Activated T-cell treated with anti-CD3 and anti-CD28 coated beads for 1 hour (primary cell): ENCODE measurements around the gene IFTAP.
"Not testable (repeated sequence)": the region's sequence is repeated elsewhere in the genome, so short reads cannot be mapped to it uniquely, and the experiment has no call there.

Experiments
- DNase-seq: peaks from one replicate; pipeline ENCODE4 v3.0.0-alpha.2; 2020; ENCODE audit warnings: low read depth

Gene IFTAP

GRCh38 chr11:36638556-36638955 is 44.3 kb downstream of the IFTAP start:
- DNase-seq = no peak

DNA sequence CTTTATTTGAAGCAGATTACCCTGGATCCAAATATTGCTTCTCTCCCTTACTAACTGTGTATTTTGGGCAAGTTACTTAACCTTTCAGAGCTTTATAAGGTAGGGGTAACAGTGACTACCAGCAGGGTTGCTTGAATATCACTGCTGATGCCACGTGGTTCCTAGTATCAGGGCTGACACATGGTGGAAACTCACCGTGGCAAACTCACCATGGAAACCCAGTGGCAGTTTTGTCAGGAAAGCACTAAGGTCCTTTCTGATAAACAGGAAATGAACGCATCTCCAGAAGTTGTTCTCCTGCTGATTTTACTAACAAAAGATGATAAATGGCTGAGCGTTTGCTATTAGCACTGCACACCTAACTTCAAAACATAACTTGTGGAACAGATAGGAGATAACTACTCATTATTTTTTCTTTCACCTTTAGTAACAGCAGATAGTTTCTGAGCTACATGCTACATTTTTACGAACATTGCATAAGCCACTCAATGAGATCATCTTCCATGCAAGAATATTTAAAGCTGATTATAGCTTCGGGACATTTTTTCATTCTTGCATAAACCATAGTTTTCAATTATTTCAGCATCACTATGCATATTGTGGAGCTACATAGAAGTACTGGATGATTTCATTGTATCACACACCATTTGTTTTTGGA is 63.4 kb downstream of the IFTAP start:
- no peak for DNase-seq

DNA sequence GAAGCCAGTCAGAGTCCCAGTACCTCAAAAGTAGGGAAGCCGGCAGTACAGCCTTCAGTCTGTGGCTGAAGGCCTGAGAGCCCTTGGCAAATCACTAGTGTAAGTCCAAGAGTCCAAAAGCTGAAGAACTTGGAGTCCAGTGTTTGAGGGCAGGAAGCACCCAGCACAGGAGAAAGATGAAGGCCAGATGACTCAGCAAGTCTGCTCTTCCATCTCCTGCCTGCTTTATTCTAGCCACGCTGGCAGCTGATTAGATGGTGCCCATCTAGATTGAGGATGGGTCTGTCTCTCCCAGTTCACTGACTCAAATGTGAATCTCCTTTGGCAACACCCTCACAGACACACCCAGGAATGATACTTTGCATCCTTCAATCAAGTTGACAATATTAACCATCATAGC is 67.1 kb downstream of the IFTAP start:
- DNase-seq = not testable (repeated sequence)

GRCh38 chr11:36672815-36673450 is 78.6 kb downstream of the IFTAP start:
- DNase-seq = no peak

- DNase-seq = not testable (repeated sequence)
Observed at GRCh38 chr11:36679547-36679946, 85.2 kb downstream of the IFTAP start.

DNA sequence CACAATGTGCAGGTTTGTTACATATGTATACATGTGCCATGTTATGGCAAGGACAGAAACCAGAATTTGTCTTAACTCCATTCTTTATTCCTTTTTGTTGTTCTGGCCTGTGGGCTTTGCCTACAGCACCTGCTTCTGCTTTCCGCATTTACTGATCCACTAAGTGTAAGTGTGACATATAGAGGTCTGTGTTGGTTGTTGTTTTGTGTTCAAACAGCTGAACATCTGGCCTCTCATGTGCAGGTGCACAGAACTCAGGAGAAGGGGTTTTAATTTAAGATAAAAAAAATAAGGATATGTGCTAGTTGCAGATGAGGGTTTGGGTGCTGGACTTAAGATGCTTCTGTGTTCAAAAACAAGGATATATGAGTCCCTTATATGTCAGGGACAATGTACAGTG is 89.5 kb downstream of the IFTAP start:
- DNase-seq = no peak

GRCh38 chr11:36684840-36685801 is 90.8 kb downstream of the IFTAP start:
- DNase-seq = no peak

GRCh38 chr11:36688132-36688531 is 93.8 kb downstream of the IFTAP start:
- DNase-seq = no peak

- no peak for DNase-seq
Observed at GRCh38 chr11:36688571-36689291, 94.4 kb downstream of the IFTAP start.

- DNase-seq = no peak
Observed at GRCh38 chr11:36689442-36689841, 95.1 kb downstream of the IFTAP start.

GRCh38 chr11:36692704-36693103 is 98.4 kb downstream of the IFTAP start:
- no peak for DNase-seq

GRCh38 chr11:36693139-36693843 is 99.0 kb downstream of the IFTAP start:
- no peak for DNase-seq

DNA sequence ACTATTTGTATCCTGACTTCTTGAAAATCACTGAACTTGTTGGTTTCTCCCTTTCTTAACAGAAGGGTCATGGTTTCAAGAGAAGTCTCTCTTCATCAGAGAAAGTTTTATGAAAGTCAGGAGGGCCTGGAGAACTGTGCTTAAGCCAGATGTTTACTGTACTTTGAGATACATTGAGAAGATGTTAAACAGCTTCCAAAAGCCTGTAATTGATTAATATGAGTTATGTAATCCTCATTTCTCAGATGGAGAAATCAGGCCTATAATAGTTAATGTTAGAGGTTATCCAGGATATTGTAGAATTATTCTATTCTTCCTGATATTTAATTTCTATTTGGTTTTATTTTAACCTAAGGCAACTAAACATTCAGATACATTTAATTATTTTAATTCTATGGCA is 100.8 kb downstream of the IFTAP start:
- no peak for DNase-seq

GRCh38 chr11:36695571-36695970 is 101.3 kb downstream of the IFTAP start:
- DNase-seq = no peak

- no peak for DNase-seq
Observed at GRCh38 chr11:36696550-36696949, 102.2 kb downstream of the IFTAP start.

DNA sequence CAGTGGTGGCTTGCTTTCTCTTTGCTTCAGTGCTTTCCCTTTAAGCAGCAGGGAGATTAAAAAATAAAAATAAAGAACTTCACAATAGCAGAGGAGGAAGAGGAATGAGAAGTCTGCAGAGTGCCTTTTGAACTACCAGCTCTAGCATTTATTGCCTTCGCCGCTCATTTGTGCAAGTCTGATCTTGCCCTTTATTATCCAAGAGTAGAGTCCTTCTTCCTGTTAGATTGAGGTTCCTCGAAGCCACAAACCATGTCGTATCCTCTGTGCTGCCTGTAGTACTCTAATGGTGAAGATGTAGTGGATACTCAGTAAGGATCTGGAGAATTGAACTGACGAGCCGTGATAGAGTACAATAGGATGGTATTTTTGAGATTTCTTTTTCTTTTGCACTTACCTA is 105.0 kb downstream of the IFTAP start:
- no peak for DNase-seq

GRCh38 chr11:36700246-36700645 is 105.9 kb downstream of the IFTAP start:
- DNase-seq = no peak

DNA sequence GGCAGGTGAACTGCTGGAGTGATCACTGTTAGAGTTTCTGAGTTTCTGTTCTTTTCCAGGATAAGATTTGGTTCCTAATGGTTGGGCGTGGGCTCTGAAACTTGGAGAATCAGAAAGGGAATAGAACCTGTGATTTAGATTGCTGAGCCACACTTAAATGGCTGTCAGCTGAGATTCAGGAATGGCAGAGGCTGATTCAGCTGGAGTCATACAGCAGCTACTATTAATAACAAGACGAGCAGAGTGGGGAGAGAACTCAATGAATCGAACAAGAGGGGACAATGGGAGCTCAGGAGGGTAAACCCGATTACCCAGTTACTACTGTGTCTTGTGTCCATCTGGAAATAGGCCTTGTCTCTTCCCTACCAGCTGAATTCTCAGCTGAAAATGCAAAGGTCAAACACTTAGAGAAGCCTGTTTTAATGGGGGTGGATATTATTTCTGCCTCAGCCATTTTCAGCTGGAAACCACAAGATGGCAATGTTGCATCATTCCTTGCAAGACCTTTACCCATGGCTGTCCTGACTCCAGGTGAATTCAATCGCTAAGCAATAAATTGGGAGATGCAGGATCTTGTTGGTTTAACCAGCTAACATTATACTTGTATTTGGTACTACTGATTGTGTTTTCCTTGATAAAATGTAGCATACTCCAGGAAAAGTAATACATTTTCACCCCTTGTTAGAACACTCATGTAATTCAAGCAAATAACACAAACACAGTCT is 108.2 kb downstream of the IFTAP start:
- no peak for DNase-seq

GRCh38 chr11:36703055-36703404 is 108.7 kb downstream of the IFTAP start:
- DNase-seq = no peak
